Stimulated activated CD8-positive, alpha-beta memory T cell treated with anti-CD3 and anti-CD28 coated beads, Interleukin-15, amount 100 ng/mL, for 1 hour (primary cell): ENCODE results near the gene UQCC2.
A peak's percentile ranks its signal among the peaks of the same experiment; 100 is the strongest.

ENCODE experiments used
- DNase-seq: peaks from one replicate; pipeline ENCODE4 v3.0.0-alpha.2; 2020; ENCODE audit warnings: low read depth

The UQCC2 gene

DNA sequence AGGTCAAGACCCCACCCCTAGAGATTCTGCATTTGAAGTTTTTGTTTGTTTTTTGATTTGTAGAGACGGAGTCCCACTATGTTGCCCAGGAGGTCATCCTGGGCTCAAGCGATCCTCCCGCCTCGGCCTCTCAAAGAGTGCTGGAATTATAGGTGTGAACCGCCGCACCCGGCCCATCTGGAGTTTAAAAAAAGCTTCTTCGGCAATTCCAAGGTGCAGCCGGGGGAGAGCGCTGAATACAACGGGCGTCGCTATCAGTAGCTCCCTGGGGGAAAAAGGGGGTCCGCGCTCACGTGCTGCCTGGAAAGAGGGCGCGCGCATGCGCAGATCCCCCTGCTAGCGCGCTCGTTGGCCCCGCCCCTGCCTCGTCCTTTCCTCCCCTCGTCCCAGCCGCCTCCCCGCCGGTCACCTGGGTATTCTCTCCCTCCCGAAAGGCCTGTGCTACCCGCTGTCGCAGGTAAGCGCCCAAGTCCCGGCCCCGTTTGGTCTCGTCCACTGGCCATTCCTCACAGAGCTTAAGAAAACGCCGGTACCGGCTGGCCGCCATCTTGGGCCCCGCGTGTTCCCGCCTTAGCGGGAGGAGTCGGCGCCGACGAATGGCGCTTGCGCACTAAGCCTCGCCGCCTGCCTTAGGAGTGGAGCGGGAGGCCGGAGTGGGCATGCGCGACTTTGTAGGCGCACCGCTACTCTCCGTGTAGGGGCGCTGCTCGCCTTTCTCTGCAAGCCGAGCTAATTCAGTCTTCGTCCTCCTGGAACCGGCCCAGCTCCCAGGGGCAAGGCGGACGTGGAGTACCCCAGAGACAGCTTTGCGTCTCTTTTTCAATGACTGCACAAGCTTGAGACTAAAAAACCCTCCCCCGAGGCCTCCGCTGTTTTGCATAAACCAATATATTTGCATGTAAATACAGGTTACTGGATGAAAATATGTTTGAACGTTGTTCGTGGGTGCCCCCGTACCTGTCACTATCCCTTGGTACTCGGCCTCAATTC is at the start of gene UQCC2:
UQCC2 (minus strand) TSS at position 561 of the 990 bp plus-strand sequence; CDS start at position 547, 14 bp downstream.
- peak; percentile 90 for DNase-seq

DNA sequence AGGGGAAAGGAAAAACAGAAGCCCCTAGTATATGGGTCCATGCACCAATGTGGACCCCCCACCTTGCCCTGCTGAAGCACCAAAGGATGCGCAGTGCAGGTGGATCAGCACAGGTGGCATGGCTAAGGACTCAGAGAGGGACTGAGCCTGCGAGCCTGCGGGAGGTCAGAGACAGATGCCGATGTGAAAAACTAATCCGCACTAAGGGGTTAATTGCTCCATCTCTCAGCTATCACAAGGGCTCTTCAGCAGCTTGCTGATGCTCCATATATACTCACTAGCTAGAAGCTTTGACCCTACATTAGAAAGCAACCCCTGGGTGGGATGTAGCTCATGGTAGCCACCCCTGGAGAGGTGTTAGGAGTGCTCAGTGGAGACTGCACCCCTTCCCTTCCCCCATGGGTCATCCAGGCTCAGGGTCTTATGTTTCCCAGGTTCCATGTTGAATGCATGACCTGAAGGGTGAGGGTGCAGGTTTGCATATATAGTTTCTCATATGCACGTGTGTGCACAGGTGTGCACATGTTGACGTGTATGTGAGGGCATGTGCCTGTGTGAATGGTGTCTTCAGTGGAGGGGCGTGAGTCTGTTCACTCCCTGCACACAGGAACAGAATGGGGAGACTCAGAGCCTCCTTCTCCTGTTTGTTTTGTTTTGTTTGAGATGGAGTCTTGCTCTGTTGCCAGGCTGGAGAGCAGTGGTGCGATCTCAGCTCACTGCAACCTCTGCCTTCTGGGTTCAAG is 48.6 kb upstream of the UQCC2 start:
- no peak for DNase-seq

DNA sequence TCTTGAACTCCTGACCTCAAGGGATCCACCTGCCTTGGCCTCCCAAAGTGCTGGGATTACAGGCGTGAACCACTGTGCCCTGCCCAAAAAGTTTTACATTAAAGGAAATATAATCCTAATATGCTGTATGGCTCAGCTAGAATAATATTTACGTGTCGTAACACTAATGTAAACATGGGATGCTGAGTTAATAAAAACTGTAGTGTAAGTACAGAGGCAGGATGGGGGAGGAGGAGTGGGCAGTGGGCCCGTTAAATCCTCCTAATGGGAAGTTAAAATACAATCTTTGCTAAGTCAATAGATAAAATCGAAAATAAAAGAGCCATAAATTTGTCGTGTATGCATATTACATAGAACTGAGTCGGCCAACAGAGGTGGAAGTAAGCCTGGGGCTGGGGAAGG is 47.3 kb upstream of the UQCC2 start:
- no peak for DNase-seq

DNA sequence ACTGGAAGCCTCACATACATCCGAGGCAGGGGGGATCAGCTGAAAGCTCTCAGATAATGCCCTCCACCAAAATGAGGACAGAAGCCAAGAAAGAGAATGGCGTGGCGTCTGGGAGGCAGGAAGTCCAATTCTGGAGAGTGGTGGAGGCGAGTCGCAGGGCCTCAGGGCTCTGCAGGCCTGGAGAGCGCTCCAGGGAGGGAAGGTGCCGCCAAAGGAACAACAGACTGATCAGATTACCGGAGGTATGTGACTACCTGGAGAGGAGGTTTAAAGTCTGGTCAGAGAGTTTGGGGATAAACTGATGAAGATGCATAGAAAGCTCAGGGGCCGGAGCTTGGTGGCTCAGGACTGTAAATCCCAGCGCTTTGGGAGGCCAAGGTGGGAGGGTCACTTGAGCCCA is 46.4 kb upstream of the UQCC2 start:
- DNase-seq, result no peak

DNA sequence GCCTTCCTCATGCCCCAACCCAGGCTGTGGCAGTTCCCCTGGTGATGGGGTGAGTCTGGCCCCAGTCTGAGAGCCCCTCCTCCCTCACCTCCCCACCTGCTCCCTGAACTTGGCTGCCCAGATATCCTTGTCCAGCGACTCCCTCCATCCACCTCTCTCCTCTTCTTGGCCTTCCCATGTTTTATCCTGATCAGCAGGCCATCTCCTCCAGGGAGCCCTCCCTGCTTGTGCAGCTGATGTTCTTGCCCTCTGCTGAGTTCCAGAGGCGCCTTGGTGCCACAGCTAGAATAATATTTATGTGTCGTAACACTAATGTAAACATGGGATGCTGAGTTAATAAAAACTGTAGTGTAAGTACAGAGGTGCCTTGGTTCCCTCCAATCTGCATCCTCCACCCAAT is 45.6 kb upstream of the UQCC2 start:
- no peak for DNase-seq

DNA sequence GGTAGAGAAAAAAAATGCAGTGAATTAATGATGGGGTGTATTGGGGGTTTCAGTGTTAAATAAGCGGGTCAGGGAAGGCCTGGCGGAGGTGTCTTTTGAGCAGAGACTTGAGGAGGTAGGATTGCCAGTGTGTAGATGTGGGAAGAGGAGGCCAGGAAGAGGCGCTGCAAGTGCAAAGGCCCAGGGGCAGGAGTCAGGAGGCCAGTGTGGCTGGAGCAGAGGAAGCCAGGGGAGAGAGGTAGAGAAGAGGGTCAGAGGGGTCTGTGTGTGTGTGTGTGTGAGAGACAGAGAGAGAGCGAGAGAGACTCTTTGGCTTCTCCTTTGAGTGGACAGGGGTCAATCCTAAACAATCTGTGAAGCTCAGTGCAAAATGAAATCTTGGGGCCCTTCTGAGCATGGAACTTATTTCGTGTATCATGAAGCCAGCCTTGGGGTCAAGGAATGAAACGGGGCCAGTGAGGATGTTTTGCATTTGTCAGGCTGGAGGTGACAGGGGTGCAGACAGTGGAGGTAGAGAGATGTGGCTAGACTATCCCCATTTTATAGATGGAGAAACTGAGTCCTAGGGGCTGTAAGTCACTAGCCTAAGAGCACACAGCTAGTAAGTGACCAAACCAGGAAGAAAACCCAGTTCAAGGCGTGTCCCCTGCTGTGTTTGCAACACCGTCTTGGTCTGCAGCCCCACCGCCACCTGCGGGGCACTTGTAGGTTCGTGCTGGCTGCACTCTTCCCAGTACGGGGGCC is 44.9 kb upstream of the UQCC2 start:
- DNase-seq, result no peak

DNA sequence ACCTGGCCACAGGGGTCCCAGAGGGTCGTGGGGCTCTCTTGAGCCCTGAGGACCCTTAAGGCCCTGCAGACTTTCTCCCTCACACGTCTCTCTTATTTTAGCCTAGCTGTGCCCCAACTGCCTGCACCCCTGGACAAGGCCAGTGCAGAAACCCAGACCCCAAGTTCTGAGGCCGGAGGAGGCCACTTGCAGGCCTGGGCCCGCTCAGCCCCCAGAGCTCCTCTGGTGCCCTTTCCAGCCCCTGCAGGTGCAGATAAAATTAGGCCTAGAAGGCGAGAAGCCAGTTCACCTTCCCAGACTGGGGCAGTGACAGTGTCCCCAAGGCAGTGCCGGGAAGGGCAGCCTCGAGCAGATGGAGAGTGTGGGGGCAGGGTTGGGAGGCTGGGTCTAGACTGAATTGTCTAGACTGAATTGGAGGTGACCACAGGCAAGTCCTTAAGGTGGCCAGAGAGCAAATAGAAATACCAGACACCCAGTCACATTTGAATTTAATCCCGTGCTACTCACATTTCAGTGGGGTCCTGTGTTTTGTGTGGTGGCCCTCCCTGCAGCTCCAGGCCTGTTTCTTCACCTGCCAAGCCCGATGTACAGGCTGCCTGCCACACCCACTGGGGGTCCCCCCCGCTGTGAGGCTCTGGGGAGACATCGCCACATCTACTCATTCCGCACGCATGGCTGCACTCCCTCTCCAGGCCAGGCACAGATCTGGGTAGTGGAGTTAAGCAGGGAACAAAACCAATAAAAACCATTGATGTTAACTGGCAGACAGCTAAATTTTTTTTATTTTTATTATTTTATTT is 43.8 kb upstream of the UQCC2 start:
- no peak for DNase-seq

DNA sequence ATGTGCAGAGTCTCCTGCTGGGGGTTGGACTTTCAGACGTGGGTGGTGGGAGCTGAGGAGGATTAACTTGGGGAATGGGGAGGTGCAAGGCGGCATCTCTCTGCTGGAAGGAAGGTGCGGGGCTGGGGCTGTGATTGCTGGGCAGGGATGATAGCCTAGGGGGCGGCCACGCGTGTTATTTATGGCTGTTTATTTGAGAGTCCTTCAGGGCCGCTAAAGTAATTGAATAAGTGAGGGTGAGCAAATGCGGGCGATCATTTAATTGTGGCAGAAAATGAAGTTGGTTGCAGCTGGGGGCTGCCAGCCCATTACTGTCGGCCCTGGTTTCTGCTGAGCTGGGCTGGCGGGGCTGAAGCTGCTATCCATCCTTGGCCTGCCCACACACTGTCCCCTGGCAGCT is 42.7 kb upstream of the UQCC2 start:
- no peak for DNase-seq

DNA sequence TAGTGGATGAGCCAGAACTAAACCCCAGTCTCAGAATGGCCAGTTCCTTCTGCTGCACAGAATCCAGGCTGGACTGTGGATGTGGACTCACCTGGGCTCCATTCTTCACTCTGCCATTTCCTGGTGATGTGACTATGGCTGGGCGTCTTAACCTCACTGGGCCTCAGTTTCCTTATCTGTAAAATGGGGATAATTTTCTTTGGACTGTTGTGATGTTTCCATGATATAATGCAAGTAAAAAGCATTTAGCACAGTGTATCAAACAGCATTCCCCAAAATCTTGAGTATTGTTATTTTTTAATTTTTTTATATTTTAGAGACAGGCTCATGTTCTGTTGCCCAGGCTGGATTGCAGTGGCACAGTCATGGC is 41.1 kb upstream of the UQCC2 start:
- no peak for DNase-seq

DNA sequence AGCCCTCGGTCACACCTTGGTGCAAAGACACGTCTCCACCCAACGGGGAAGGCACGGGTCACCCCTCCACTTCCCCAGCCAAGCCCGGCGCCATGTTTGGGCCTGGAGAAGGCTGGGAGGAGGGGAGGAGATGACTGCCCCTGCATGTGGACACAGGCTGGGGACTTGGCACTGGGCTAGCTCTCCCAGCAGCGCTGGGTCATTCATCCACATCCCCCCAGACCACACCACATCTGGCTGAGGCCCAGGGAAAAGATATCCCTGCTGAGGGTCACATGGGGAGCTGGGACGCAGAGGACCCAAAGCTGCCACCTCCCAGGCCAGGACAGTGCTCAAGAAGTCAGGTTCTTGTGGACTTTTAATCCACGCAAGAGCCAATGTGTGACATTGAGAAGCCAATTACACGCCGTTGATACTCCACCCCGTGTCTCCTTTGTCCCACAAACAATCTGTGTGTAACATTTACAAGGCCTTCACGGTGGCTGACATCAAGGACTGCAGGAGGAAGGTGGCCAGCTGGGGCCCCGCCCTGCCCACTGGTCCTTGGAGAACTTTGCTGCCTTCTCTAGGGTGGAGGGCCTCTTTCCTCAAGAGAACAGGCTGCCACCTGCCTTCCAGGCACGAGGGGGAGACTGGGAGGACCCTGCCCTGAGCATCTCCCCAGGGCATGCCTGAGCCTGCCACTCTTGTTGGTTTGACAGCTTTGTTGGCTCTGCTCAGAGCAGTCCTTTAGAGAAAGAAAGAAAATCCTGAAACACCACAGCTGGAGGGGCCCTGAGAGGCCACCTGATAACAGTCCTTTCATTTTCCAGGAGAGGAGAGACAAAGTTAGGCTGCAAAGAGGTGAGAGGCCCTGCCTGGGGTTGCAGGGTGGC is 40.5 kb upstream of the UQCC2 start:
- no peak for DNase-seq

DNA sequence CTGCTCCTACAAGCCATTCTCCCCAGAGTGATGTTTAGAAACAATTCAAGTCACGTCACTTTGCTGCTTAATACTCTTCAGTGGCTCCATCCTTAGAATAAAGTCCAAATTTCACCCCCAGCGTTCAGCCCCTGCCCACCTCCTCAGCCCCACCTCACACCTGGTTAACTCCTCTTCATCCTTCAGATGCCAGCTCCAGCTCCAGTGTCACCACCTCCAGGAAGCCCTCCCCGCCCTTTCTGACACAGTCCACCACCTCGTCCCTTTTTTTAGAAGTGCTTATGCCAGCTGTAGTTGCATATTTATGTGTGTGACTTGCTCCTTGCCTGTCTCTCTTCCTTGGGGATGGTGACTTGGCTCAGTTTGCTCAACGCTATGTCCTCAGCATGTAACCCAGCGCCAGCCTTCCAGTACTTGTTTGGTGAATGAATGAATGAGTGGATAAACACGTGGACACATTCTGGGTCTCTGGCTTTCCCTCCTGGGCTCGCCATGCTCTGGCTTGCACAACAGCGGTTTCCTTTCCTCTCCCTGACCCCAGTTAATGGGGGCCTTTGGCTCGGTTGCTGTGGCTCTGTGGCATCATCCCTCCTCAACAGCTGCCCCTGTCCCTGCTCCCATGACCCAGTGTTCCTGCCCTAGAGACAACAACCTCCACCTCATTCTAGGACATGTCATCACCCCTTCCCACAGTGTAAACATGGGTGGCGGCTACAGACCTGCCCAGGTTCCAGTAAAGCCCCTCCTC is 38.9 kb upstream of the UQCC2 start:
- no peak for DNase-seq

DNA sequence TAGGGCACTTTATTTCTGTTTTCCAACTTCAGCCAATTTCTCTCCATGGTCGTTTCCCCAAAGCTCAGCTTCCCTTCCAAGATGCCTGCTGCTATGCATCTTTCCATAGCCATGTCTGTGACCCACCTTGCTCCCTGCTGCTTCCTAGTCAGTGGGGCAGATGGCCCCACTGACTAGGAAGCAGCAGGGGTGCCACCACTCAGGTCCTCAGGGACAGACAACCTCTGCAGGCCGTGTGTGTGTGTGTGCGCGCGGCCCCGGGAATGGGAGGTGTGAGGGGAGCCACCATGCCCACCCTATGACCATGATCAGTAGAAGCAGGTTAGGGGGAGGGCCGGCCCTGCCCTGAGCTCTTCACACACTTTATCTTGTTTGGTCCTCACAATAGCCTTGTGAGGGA is 37.9 kb upstream of the UQCC2 start:
- DNase-seq, result no peak

DNA sequence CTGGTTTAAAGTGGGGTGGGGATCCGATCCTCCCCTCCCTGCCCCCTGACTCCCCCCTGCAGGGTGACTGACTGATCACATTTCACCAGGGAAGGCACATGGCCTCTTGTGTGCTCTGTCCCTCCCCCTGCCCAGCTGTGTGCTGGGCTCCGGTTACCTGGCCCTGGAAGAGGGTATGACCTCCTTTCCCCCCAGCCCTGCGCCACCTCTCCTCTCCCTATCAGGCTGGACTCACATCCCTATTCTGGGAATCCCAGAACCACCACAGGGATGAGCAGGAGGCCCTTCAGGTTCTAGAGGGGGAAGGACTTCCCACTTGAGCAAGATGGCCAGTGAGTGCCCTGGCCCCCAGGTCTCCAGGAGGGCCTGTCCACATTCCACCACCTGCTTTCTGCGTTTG is 37.3 kb upstream of the UQCC2 start:
- no peak for DNase-seq

DNA sequence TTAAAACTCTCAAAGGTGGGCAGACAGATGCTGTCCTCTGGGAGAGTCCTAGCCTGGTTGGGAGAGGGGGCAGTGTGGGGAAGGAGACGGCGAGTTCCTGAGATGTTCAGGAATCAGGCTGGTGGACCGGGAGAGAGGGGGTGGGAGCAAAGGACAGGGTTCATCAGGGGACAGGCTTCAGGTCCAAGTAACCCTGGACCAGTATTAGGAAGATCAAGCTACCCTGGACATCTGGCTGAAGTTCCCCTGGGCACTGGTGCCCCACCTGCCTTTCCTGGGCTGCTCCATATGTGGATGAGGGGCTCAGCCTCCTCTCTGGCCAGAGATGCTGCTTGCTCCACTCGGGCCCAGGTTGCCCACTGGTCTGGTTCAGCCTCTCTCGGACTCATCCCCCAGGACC is 36.3 kb upstream of the UQCC2 start:
- DNase-seq, result no peak

DNA sequence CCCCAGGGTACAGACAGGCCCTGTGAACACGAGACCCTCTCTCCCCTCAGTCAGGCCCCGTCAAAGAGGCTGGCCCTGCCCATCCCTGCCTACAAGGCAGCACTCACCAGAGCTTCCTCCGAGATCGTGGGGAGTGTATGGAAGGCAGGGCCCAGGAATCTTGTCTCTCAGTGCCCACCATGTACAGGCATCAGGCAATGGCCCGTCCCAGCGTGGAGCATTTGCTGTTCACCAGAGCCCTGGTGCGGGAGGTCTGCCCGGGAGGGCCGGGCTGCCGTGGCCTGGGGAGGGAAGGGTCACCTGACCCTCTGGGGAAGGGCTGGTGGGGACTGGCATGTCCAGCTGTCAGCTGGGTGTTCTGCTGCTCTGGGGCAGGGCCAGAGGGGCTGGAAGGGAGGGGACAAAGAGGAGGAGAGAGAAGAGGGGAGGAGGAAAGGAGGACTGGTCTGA is 35.2 kb upstream of the UQCC2 start, which contains the start of gene IP6K3:
IP6K3 (minus strand) TSS at position 255 of the 450 bp plus-strand sequence. CDS start 11,429 bp downstream, outside the sequence.
- no peak for DNase-seq

DNA sequence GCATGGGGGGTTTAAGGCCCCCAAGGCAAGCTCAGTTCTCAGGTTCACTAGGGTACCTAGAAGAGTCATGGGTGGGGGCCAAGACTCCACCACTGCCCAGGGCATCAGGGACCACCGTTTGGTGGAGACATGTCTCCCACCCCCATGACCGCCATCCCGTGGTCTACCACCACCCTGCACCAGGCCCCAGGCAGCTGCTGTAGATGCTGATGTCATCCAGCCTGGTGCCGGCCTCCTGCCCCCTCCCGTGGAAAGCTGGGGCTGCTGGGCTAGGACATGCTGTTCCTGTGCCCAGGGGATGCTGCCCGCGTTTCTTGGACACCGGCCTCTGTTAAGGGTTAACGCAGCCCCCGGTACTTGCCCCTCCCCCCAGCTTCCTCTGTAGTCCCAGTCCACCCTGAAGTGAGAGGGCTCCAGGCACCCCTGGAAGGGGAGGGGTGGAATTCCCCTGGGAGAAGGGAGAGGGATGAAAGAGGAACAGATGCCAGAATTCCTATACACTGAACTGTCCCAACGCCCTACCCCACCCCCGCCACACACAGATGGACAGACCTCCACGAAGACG is 34.6 kb upstream of the UQCC2 start:
- no peak for DNase-seq

DNA sequence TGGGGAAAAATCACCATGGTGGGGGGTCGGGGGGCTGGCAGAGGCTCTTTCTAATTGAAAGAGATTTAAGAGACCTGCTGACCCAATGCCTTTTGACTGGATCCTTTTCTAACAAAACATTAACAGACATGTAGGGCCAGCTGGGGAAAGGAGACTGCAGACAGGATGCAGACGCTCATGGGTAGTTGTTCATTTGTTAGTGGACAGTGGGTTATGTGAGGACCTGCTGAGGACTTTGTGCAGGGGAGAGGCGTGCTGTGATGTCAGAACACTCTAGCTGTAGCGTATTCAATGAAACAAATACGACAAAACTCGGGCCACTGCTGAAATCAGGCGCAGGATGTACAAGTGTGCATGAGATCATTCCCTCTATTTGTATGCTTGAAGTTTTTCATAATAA is 34.0 kb upstream of the UQCC2 start:
- DNase-seq, result no peak

DNA sequence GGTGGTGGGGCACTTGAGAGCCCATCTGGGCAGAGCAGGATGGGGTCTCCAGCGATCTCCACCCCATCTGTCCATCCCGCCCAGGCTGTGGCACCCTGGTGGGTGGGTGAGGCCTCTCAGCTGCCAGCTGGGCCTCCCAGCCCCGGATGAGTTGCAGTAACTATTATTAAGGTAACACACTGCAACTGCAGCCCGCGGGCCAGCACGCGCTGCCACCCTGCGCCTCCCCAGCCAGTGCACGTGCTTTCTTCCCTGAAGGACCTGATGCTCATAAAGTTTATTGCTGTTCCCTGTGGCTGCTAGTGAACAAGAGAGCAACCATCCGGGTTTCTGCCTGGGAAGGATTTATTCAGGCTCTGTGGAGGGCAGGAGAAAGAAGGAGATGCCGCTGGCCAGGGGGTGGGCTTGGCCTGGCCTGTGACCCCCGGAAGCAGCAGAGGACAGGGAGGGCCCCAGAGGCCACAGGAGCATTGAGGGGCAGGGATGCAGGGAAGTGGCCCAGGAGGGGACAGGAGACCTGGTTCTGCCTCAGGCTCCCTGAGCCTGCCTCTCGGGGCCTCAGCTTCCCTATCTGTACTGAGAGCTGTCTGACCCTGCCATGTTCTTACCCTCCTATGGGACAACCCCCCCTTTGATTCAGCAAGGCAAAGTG is 33.5 kb upstream of the UQCC2 start:
- DNase-seq, result no peak
